Measurements from ENCODE around the gene UQCC5.

The UQCC5 gene

GRCh38 chr3:52574056-52574965 lies 37.9 kb downstream of the UQCC5 start:
- no peak for DNase-seq

Measured in hippocampal formation (tissue), 2 donors.